Measurements from ENCODE around the gene HOXB1. TPM values are rescaled to one million over a fixed set of nuclear protein-coding genes. Genes with fewer than 3 reads are reported as not detected.
"Not testable (repeated sequence)": the region's sequence is repeated elsewhere in the genome, so short reads cannot be mapped to it uniquely, and the experiment has no call there.

HOXB1 gene
- total RNA-seq, 1 donor from 2014 or later: not detected

DNA sequence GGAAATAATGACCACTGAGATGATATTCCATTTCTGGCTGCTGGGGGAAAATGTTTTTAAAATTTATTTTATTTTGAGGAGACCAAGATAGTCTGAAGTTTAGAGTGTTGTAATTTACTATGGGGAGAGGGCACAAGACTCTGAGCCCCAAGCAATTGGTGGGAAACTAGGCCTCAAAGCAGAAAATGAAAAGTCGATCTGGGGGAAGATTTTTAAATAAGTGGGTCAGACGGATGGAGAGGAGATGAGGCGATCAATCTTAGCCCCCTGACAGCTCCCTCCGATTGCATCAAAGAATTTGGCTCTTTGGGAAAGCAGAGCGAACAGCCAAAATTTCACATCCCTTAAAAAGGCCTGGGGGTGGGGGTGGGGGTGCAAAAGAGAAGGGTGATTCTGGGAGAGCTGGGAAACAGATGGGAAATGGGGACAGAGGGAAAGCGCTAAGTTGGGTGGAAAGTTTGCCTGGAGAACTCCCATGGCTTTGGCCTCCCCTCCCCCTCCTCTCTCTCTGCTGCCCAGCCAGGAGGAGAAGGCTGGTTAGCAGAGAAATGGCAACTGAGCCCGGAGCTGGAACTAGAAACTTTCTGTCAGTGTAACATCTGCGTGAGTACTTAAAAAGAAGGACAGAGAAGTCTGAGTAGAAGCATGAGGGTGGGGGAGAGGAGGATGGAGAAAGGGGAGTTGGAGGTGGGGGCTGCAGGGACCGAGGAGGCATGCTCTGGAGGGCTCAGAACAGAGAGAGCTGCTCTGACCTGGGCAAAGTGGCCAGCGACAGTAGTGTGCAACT is 15.5 kb upstream of the HOXB1 start:
- intact Hi-C loops (cut with DNase I): loop anchor here (10.0 kb wide), 1 partner anchor 502 kb away; the partner anchor contains the start of gene NFE2L1
- no peak for DNase-seq (ENCODE audit: low spot score)

DNA sequence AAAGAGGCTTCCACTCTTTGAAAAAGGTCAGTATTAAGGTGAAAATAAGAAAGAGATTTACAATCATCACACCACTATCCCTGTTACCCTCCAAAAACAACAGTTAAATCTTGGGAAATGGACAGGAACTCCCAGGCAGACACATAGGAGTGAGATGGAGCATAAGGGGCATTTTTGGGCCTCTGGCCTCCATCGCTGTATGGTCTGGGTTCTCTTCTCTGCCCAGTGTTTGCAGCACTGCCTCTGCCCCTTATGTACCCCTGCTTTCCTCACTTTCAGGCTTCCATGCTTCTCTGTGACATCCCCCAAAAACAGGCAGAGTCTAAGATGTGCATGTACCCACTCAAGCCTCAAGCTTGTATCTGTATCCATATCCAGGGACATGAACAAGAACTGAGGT is 14.7 kb upstream of the HOXB1 start:
- no peak for DNase-seq (ENCODE audit: low spot score)
- intact Hi-C loops (cut with DNase I): loop anchor here (10.0 kb wide), 1 partner anchor 501 kb away; the partner anchor contains the start of gene NFE2L1

DNA sequence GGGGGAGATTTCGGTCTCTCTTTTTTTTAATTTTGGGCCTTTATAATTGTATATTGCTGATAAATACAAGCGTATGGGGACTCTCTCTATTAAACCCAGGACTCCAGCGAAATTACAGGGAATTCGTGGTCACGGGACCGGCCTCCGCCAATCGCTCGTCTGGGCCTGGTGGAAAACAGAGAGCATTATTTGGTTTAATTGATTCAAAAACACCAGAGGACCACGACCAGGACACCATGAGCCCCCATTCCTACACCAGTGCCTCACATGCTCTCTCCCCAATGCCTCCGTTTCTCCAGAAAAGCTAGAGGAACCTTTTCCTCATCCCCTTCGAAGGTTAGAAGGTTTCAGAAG is 14.2 kb upstream of the HOXB1 start, which contains the start of gene HOXB2:
HOXB2 (minus strand) TSS at position 88 of the 354 bp plus-strand sequence. CDS start 198 bp downstream, outside the sequence.
- DNase-seq (ENCODE audit: low spot score): peak; percentile 75
- intact Hi-C loops (cut with DNase I): loop anchor here (10.0 kb wide), 1 partner anchor 500 kb away; the partner anchor contains the start of gene NFE2L1

DNA sequence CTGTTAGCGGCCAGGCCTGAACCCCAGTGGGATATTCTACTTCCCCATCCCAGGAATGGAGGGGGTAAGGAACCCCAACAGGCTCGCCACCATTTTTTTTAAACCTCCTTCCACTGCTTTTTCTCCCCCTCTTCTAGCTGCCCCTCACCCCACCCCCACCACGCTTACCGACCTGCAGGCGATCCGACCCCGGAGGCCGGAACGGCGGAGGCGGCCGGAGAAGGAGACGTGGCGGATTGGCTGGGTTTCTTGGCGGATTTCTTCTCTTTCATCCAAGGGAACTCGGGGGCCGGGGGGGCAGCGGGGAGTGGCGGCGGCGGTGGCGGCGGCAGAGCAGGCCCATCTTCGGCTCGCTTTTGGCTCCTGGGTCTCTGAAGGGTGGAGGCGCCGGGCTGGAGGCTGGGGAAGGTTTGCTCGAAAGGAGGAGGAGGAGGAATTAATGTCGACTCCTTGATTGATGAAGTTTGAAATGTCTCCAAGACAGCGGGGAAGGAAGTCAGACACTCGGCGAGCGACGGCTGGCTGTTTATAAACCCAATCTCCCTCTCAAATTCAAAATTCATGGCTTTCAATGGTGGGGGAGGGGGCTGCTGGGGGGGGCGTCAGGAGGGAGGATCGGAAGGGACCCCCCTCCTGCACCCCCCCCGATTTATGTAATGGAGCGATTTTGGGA is 13.7 kb upstream of the HOXB1 start:
- intact Hi-C loops (cut with DNase I): loop anchor here (10.0 kb wide), 1 partner anchor 500 kb away; the partner anchor contains the start of gene NFE2L1
- peak; percentile 91 for DNase-seq (ENCODE audit: low spot score)

DNA sequence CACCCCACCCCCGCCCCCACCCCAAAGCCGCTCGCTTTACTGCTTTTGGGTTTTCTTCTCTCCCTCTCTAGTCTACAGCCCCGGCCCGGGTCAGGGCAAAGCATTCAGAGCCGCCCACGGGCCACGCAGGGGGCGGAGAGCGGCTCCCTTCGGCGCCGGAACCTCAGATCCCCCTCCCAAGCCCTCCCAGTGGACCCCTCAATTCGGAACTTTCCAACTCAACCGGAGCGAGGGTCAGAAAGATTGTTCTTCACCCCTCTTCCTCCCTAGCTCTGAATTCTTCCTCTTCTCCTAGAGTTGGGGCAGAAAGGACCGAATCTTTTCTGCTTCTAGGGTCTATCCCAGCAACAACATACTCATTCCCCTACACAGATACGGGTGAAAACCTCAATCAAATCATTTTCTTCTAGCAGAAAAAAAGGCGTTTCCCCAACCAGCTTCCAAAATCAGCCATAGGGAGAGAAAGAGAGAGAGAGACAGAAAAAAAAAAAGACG is 13.1 kb upstream of the HOXB1 start:
- intact Hi-C loops (cut with DNase I): loop anchor here (1.0 to 10.0 kb wide), 2 partner anchors 35 to 499 kb away; partner anchors contain the start of gene NFE2L1
- peak; percentile 68 for DNase-seq (ENCODE audit: low spot score)

DNA sequence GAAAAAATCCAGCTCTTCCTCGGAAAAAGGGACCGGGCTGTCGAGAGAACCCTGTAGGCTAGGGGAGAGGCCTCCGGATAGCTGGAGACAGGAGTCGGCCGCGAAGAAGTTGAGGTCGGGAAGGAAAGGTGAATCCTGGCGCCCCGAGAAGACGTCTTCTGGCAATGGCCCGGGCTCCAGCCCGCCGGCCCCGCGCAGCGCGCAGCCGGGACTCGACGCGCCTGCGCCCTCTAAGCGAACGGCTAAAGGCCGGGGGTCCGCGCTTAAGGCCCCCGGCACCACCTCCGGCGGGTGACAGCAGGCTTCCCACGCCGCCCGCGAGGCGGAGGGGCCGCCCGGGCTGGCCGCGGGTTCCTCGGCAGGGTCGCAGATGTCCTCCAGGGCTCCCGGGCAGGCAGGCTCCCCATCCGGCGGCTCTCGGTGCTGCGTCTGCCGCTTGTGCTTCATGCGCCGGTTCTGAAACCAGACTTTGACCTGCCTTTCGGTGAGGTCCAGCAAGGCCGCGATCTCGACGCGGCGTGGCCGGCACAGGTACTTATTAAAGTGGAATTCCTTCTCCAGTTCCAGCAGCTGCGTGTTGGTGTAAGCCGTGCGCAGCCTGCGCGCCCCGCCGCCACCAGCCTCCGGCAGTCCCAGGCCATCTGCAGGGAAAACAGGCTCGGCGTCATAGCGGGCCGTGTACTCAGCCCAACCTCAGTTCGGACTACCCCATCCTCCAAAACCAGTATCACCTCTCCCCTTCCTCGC is 12.5 kb upstream of the HOXB1 start:
- intact Hi-C loops (cut with DNase I): loop anchor here (1.0 to 10.0 kb wide), 2 partner anchors 36 to 498 kb away; partner anchors contain the start of gene NFE2L1
- DNase-seq (ENCODE audit: low spot score): peak; percentile 72

DNA sequence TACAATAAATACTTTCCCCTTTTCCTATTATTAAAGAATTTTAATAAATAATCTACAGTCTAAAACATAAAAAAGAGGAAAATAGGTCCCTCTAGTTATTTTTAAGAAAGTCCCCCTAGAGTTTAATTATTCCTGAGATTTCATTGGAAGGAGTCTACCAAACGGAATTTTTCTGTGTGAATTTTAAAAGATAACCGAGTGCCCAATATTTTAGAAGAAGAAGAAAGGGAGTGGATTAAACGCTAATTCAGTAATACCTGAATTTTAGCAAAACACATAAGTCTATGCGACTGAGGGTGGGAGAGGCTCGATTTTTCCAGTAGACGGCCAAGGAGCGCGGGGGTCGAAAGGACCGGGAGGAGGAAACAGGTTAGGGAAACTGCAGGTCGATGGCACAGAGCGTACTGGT is 11.9 kb upstream of the HOXB1 start:
- intact Hi-C loops (cut with DNase I): loop anchor here (1.0 to 10.0 kb wide), 2 partner anchors 37 to 498 kb away; partner anchors contain the start of gene NFE2L1
- DNase-seq (ENCODE audit: low spot score): peak; percentile 44

DNA sequence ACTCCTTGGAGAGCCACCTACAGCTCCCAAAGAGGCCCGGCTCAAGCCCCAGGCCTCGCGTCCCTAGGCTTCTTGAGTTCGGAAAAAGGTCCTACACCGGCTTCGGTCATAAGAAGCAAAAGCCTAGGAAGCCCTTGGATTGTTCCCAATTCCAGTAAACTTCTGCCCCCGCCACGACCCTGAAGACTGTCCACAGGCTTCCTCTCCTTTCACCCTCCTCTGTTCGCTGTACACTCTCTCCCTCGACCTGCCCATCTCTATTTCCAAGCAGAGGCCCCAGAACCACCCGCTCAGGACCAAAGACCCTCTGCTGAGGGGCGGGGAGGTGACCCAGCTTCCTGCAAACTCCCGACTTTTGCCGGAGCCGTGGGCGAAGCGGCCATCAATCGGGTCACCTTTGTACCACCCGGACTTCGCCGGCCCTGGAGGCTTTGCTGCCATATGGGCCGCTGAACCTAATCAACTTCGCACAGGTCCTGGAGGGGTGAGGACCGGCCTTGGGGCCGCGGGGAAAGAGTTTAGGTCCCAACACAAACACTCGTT is 11.4 kb upstream of the HOXB1 start:
- DNase-seq (ENCODE audit: low spot score): peak; percentile 68
- intact Hi-C loops (cut with DNase I): loop anchor here (10.0 kb wide), 1 partner anchor 497 kb away; the partner anchor contains the start of gene NFE2L1

DNA sequence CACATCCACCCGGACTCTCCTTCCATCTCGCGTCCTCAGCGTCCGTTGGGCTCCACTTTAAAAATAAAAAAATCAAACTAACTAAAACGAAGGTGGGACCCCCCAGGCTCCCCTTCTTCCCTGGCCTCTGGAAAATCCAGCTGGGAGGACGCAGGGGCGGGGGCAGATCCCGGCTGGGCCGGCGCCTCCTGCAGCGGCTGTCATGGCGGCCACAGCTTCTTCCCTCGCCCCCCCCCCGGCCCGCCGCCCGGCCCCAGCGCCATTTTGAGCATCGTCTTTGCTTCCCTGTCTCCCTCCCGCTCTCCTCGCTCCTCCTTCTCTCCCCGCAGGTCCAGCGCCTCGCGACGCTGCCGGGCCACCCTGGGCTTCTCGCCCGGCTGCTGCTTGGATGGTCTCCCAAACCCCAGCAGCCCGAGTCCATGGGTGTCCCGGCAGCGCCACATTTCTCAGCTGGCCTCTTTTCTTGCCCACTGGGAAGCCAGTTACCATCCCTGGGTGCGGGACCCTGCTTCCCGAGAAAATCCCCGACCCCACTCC is 10.8 kb upstream of the HOXB1 start:
- peak; percentile 76 for DNase-seq (ENCODE audit: low spot score)
- intact Hi-C loops (cut with DNase I): loop anchor here (10.0 kb wide), 1 partner anchor 497 kb away; the partner anchor contains the start of gene NFE2L1

DNA sequence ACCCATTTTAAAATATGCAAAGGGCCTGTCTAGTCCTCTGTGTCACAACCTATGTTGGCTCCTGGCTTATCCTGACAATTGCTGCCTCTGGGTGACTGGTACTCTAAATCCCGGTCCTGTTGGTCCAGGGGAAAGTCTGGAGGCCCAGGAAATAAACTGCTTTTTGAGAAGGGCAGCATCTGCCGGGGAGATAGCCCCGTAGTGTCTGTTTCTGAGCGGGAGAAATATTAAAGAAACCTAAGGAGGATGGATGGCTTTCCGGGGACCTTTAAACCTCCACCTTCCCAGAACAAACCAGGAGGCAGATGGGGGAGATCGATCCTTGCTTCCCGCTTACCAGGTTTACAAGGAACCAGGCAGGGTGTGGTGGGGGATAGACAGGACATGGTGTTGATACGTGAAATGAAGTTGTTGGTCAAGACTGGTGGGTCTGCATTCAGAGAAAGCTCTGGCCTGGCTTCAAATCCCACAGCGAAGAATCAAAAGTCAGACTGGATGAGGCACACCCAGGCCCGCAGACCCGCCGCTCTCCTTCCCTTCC is 10.3 kb upstream of the HOXB1 start:
- DNase-seq (ENCODE audit: low spot score): peak; percentile 56
- intact Hi-C loops (cut with DNase I): loop anchor here (10.0 kb wide), 1 partner anchor 496 kb away; the partner anchor contains the start of gene NFE2L1

DNA sequence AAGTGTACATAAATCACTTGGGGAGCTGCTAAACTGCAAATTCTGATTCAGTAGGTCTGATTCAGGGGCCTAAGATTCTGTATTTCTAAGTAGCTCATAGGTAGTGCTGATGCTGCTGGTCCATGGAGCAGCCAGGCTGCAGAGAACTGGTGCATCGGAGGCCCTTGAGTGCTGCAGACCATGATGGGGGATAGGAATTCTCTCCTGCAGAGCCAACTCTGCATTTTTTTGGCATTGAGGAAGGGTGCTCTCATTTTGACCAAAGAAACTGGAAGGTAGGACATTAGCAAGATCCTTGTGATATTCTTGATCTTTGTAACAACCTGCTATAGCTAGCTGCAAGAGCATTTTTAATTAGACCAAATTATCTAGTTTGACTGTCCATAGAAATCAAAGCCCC is 9.4 kb upstream of the HOXB1 start:
- peak; percentile 43 for DNase-seq (ENCODE audit: low spot score)
- intact Hi-C loops (cut with DNase I): loop anchor here (10.0 kb wide), 1 partner anchor 495 kb away; the partner anchor contains the start of gene NFE2L1

DNA sequence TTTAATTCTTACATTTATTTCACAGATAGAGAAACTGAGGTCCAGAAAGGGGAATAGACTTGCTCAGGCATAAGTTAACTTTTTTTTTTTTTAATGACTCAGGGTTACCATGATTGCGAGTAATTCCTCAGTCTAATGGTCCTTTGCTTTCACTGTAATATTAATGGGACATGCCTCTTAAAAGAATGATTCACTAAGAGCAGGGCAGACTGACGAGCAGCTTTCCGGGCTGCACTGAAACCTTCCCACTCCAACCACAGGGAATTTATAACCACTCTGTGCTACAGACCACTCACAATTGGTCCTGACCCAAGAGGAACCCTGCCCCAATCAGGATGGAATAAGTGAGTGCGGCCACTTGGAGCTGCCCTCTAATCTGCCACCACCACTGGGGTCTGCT is 8.4 kb upstream of the HOXB1 start:
- intact Hi-C loops (cut with DNase I): loop anchor here (5.0 kb wide), 1 partner anchor 47 kb away; no protein-coding TSS in a partner anchor

DNA sequence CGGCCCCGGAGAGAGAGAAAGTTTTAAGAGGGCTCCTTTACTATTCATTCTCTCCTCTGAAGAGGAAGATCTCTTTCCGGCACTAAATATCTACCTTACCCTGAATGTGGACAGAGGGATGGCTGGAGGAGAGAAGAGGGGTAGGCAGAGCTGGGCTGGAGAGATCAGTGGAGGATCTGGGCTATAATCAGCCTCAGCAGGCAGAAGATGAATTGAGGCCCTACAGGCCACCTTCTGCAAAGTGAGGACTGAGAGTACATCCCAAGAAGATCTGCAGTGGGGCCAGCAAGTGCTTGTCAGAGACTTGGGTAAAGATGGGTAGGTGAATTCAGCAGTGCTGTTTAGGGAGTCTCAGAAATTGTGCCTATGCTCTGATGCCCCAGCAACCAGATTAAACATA is 6.5 kb upstream of the HOXB1 start:
- no peak for DNase-seq (ENCODE audit: low spot score)
- intact Hi-C loops (cut with DNase I): loop anchor here (5.0 kb wide), 1 partner anchor 45 kb away; no protein-coding TSS in a partner anchor

More for the DNA sequence above, 8.4 kb upstream of the HOXB1 start:
- no peak for DNase-seq (ENCODE audit: low spot score)

DNA sequence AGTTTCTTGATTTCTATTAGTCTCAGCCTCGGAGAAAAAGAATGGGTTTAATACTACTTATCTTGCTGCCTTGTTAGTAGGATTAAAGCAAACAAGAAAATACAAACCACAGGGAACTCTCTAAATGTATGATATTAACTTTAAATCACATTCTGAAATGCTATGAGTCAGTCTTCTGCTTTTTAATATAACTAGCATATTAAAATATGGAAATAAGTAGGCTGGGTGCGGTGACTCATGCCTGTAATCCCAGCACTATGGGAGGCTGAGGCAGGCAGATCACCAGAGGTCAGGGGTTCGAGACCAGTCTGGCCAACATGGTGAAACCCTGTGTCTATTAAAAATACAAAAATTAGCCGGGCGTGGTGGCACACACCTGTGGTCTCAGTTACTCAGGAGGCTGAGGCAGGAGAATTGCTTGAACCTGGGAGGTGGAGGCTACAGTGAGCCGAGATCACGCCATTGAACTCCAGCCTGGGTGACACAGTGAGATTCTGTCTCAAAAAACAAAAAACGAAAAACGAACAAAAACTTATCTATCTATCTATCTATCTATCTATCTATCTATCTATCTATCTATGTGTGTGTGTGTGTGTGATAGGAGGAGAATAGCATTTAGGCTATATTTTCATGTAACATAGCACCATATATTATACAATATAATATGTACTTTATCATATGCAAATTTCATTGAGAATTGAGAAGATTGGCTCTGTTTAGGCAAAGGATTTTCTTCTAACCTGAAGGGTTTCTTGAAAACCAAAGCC is 5.2 kb upstream of the HOXB1 start:
- DNase-seq (ENCODE audit: low spot score): not testable (repeated sequence)
- intact Hi-C loops (cut with DNase I): loop anchor here (5.0 kb wide), 1 partner anchor 44 kb away; no protein-coding TSS in a partner anchor

DNA sequence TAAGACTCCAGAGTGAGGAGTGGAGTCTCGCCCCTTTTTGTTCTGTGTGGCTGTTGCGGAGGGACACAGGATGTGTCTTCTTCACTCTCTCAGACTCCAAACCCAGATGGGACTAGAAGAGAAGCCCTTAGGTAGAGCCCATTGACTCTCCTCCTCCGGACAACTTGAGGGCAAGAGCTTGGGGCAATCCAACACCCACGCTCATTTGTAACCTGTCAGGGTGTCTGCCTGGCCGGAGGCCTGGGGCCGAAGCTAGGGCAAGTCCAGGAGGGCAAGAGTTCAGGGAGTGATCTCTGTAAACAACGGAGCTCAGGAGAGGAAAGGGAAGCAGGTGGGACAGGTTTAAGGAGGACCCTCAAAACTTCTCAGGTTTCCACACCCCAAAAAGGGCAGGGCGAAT is 1.4 kb upstream of the HOXB1 start:
- intact Hi-C loops (cut with DNase I): no loop called here
- DNase-seq (ENCODE audit: low spot score): no peak

DNA sequence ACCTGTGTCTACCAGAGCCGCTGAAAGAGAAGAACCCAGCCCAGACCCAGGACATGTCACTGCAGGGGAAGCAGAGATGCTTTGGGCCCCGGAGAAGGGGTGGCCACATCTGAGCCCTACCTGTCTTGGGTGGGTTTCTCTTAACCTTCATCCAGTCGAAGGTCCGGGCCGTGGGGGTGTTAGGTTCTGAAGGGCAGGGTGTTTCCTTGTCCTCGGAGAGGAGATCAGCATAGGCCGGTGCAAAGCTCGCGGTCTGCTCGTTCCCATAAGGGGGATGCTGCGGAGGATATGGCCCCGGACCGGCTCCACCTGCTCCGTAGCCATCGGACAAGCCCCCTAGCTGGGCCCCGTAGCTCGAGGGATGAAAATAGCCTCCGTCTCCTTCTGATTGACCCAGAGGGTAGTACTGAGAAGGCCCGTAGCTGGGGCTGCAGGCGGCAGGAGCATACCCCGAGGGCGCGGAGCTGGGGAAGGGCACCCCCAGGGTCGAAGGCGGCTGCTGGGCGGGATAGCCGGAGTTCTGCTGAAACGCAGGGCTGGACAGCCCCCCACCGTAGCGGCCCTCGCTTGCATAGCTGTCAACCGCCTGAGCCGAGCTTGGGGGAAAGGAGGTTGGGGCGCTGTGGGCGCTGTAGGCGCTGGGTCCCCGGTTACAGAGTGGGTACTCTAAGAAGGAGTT is 464 bp downstream of the HOXB1 start:
- DNase-seq (ENCODE audit: low spot score): no peak
- intact Hi-C loops (cut with DNase I): no loop called here

DNA sequence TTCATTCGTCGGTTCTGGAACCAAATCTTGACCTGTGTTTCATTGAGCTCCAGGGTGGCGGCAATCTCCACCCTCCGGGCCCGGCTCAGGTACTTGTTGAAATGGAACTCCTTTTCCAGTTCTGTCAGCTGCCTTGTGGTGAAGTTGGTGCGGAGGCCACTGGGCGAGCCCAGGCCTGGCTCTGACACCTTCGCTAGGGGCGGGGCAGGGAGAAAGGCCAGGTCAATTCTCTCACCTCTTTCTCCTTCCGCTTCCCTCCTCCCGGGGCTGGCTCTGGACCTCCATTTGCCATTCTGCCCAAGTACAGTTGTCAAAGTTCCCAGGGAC is 1.2 kb downstream of the HOXB1 start:
- intact Hi-C loops (cut with DNase I): no loop called here
- DNase-seq (ENCODE audit: low spot score): no peak
